SK-N-SH (cell line): Measurements from ENCODE around the gene ANKRD52. TPM values are rescaled to one million over a fixed set of nuclear protein-coding genes. Genes with fewer than 3 reads are reported as not detected.

Source experiments
- CTCF ChIA-PET: fragments of 300-600, 350-600 bp; formaldehyde crosslinking; extraction: SDS; loops from one replicate; lab custom pipeline; 2021; lab: Yijun Ruan, JAX
- POLR2A ChIA-PET: fragments of 350-600 bp; sonication (Branson Sonifier 250); formaldehyde crosslinking; extraction: SDS; loops from one replicate; lab custom pipeline; 2020; ENCODE audit warnings: antibody characterized with exemption, inconsistent platforms; lab: Yijun Ruan, JAX
- DNase-seq: peaks from one replicate; pipeline ENCODE4 v3.0.0; 2012
- H2AFZ ChIP-seq: fragments of 200-600 bp; sonication (generic); 2 replicates; pipeline ENCODE4 v1.8.1; 2016; ENCODE audit warnings: antibody characterized with exemption, mild to moderate bottlenecking, low read depth
- H3F3A ChIP-seq: fragments of 200-600 bp; sonication (generic); replicated peaks from 2 replicates; pipeline ENCODE3; 2016; ENCODE audit warnings: antibody characterized with exemption, mild to moderate bottlenecking; ENCODE audit not compliant: insufficient read depth
- H3K27ac ChIP-seq, 2 experiments: fragments of 200-500 bp in 1 of 2; fragments of 200-600 bp in 1 of 2; sonication (Bioruptor generic) in 1 of 2; sonication (generic), shearing (Covaris generic) in 1 of 2; 2 replicates each; pipeline versions ENCODE4 v1.5.1 to v1.6.1; 2014 to 2016; ENCODE audit warnings: low read depth in 2 of 2, inconsistent platforms in 1 of 2, low read length in 1 of 2, mild to moderate bottlenecking in 1 of 2, mixed read lengths in 1 of 2
- H3K27me3 ChIP-seq: fragments of 200-600 bp; sonication (generic), shearing (Covaris generic); 2 replicates; pipeline ENCODE4 v1.6.1; 2016; ENCODE audit warnings: mixed run types; ENCODE audit not compliant: insufficient read depth
- H3K36me3 ChIP-seq, 2 experiments: fragments of 200-500 bp in 1 of 2; fragments of 200-600 bp in 1 of 2; sonication (Bioruptor generic) in 1 of 2; sonication (generic) in 1 of 2; replicated peaks in 1 of 2; 2 replicates each; pipeline versions ENCODE3 to v1.5.1; 2014 to 2016; ENCODE audit warnings: low read length in 1 of 2, mild to moderate bottlenecking in 1 of 2; ENCODE audit not compliant: insufficient read depth in 2 of 2, control insufficient read depth in 1 of 2
- H3K4me1 ChIP-seq, 2 experiments: fragments of 200-500 bp in 1 of 2; fragments of 200-600 bp in 1 of 2; sonication (Bioruptor generic) in 1 of 2; sonication (generic), shearing (Covaris generic) in 1 of 2; 2 replicates each; pipeline versions ENCODE4 v1.5.1 to v1.6.1; 2014 to 2016; ENCODE audit warnings: low read depth in 1 of 2, low read length in 1 of 2, mixed run types in 1 of 2; ENCODE audit not compliant: insufficient read depth in 2 of 2, control insufficient read depth in 1 of 2
- H3K4me2 ChIP-seq: fragments of 200-600 bp; sonication (generic), shearing (Covaris generic); 2 replicates; pipeline ENCODE4 v1.6.1; 2017; ENCODE audit warnings: mixed run types
- H3K4me3 ChIP-seq, 2 experiments: fragments of 200-500 bp in 1 of 2; fragments of 200-600 bp in 1 of 2; sonication (Bioruptor generic) in 1 of 2; sonication (generic), shearing (Covaris generic) in 1 of 2; 2 replicates each; pipeline versions ENCODE4 v1.5.1 to v1.8.1; 2014 to 2016; ENCODE audit warnings: low read depth in 2 of 2, inconsistent platforms in 1 of 2, low read length in 1 of 2, mild to moderate bottlenecking in 1 of 2, mixed read lengths in 1 of 2, moderate library complexity in 1 of 2
- H3K79me2 ChIP-seq: fragments of 200-600 bp; sonication (generic); 2 replicates; pipeline ENCODE4 v1.8.1; 2017; ENCODE audit warnings: mild to moderate bottlenecking; ENCODE audit not compliant: insufficient read depth
- H3K9ac ChIP-seq: fragments of 200-600 bp; sonication (generic); 2 replicates; pipeline ENCODE4 v1.6.1; 2017; ENCODE audit warnings: mixed run types
- H3K9me2 ChIP-seq: fragments of 200-600 bp; sonication (generic); 2 replicates; pipeline ENCODE4 v1.6.1; 2017; ENCODE audit warnings: mixed run types
- H3K9me3 ChIP-seq: fragments of 200-600 bp; sonication (generic); 2 replicates; pipeline ENCODE4 v1.6.1; 2017; ENCODE audit warnings: mixed run types, mild to moderate bottlenecking, moderate library complexity
- H4K20me1 ChIP-seq: fragments of 200-600 bp; sonication (generic); 2 replicates; pipeline ENCODE4 v1.6.1; 2017; ENCODE audit warnings: mild to moderate bottlenecking, mixed run types; ENCODE audit not compliant: insufficient read depth
- CHD2 ChIP-seq: fragments of 150-350 bp; IDR thresholded peaks from 2 replicates; pipeline ENCODE4 v1.6.1; 2018; ENCODE audit warnings: low read length; ENCODE audit not compliant: partially characterized antibody
- EP300 ChIP-seq, 2 experiments: IDR thresholded peaks; 2 replicates each; pipeline versions ENCODE4 v1.4.0 to v1.6.1; 2012; ENCODE audit warnings: borderline replicate concordance in 1 of 2, low read depth in 1 of 2, low read length in 1 of 2
- FOSL2 ChIP-seq: IDR thresholded peaks from 2 replicates; pipeline ENCODE4 v1.4.0; 2012; ENCODE audit warnings: low read depth, mild to moderate bottlenecking, moderate library complexity, borderline replicate concordance
- GATA2 ChIP-seq: sonication (generic); formaldehyde crosslinking; IDR thresholded peaks from 2 replicates; pipeline ENCODE4 v1.5.0; 2020; ENCODE audit warnings: mild to moderate bottlenecking, missing genetic modification reagents
- JUND ChIP-seq: IDR thresholded peaks from 2 replicates; pipeline ENCODE4 v1.4.0; 2012
- MEF2A ChIP-seq: IDR thresholded peaks from 2 replicates; pipeline ENCODE4 v1.4.0; 2012; ENCODE audit warnings: low read depth, borderline replicate concordance
- MXI1 ChIP-seq: IDR thresholded peaks from 2 replicates; pipeline ENCODE4 v1.6.1; 2012; ENCODE audit warnings: mild to moderate bottlenecking, low read depth, low read length, improper control_type of control experiment
- POLR2AphosphoS5 ChIP-seq: IDR thresholded peaks from 2 replicates; pipeline ENCODE4 v1.6.1; 2012; ENCODE audit warnings: low read depth, low read length
- RAD21 ChIP-seq: IDR thresholded peaks from 2 replicates; pipeline ENCODE4 v1.6.1; 2012; ENCODE audit warnings: mild to moderate bottlenecking, low read length
- SIN3A ChIP-seq: IDR thresholded peaks from 2 replicates; pipeline ENCODE4 v1.6.1; 2012; ENCODE audit warnings: low read depth, mild to moderate bottlenecking, low read length, moderate library complexity, borderline replicate concordance
- SMC3 ChIP-seq: IDR thresholded peaks from 2 replicates; pipeline ENCODE4 v1.6.1; 2012; ENCODE audit warnings: low read depth, low read length, improper control_type of control experiment
- USF1 ChIP-seq: IDR thresholded peaks from 2 replicates; pipeline ENCODE4 v1.4.0; 2012; ENCODE audit warnings: low read depth, borderline replicate concordance
- YY1 ChIP-seq: IDR thresholded peaks from 2 replicates; pipeline ENCODE4 v1.4.0; 2012; ENCODE audit warnings: low read depth, mild to moderate bottlenecking
- ZBTB33 ChIP-seq: IDR thresholded peaks from 2 replicates; pipeline ENCODE4 v1.4.0; 2012; ENCODE audit warnings: low read depth, borderline replicate concordance
- WGBS: methylation state at CpG from one replicate; pipeline ENCODE4 v1.1.6; 2017; ENCODE audit warnings: low lambda C conversion rate; 5-methylcytosine and 5-hydroxymethylcytosine counted together
- polyA plus RNA-seq, 3 experiments: library from polyadenylated mRNA; depleted of rRNA; stranded (reverse); fragments of >200 nt; gene quantifications; 2 replicates each; pipeline ENCODE4 v1.2.3, GENCODE V29; 2012
- TF ChIP-seq, protein P1 (sequence below): IDR thresholded peaks from 2 replicates; pipeline ENCODE4 v1.4.0; 2012; ENCODE audit warnings: low read depth

Gene ANKRD52
- polyA plus RNA-seq, 1 of the 3 experiments (the other 2 are of a cell fraction), result 23.4 TPM

DNA sequence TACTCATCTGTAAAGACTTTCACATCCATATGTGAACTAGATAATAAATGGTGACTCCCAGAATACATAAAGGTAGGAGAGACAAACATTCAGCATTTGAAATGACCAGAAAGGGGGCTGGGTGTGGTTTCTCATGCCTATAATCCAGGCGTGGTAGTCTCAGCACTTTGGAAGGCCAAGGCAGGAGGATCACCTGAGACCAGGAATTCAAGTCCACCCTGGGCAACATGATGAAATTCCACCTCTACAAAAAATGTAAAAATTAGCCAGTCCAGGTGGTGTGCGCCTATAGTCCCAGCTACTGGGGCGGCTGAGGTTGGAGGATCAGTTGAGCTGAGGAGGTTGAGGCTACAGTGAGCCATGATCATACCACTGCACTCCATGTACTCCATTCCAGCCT lies 46.1 kb upstream of the ANKRD52 start:
- Histone ChIP-seq H2AFZ (no peak overlapping the region), H3K27ac (no peak overlapping the region), H3K4me2 (no peak overlapping the region), H3K27me3 (no peaks in the 10 kb centered on the region), H3K9me3 (no peaks in the 10 kb centered on the region), H3K4me1 (peaks cover 7% of the 10 kb centered on the region in 2 experiments; a peak in 2 of 4 replicates), H4K20me1 (no peaks in the 10 kb centered on the region), H3K79me2 (peaks cover 25% of the 10 kb centered on the region), H3K36me3 (peaks cover 6 to 29% of the 10 kb centered on the region in 2 experiments), H3K9me2 (no peaks in the 10 kb centered on the region), H3F3A (peaks cover 32% of the 10 kb centered on the region), H3K9ac (no peak overlapping the region), H3K4me3 (no peak overlapping the region)
- POLR2A ChIA-PET, result no interaction called here
- no peak for TF ChIP-seq ZBTB33
- TF ChIP-seq USF1, result no peak
- no peak for TF ChIP-seq JUND
- TF ChIP-seq POLR2AphosphoS5, result no peak
- TF ChIP-seq MEF2A, result no peak
- TF ChIP-seq, protein P1, sequence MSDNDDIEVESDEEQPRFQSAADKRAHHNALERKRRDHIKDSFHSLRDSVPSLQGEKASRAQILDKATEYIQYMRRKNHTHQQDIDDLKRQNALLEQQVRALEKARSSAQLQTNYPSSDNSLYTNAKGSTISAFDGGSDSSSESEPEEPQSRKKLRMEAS, result no peak
- TF ChIP-seq MXI1, result no peak
- no peak for TF ChIP-seq EP300 (IDR thresholded peaks at IDR 0.05; ENCODE audit: borderline replicate concordance in 1 of 2, low read depth in 1 of 2, low read length in 1 of 2)
- no peak for TF ChIP-seq CHD2
- TF ChIP-seq SIN3A, result no peak
- TF ChIP-seq SMC3, result no peak
- CTCF ChIA-PET, result interaction anchor here (0.8 kb wide), 1 partner anchor 160 kb away, joined by 3 read pairs; no protein-coding TSS in a partner anchor
- no peak for DNase-seq
- 94% methylated on average over 2 of the region's 3 CpGs for WGBS

GRCh38 chr12:56300644-56301464 lies 42.7 kb upstream of the ANKRD52 start:
- POLR2A ChIA-PET, result interaction anchor here (1.0 to 1.7 kb wide), 2 partner anchors 34 to 327 kb away, joined by 3 to 4 read pairs; partner anchors contain the start of genes COQ10A and RAB5B
- Histone ChIP-seq H3K27me3 (no peaks in the 10 kb centered on the region), H3K79me2 (peaks cover 55% of the 10 kb centered on the region), H3K9ac (peak overlapping the region; percentile 73), H3K9me2 (no peaks in the 10 kb centered on the region), H3K4me2 (peak overlapping the region; percentile 87), H3K9me3 (no peaks in the 10 kb centered on the region), H3K4me3 (peak overlapping the region; percentile 78 to 92), H3F3A (peaks cover 34% of the 10 kb centered on the region), H3K4me1 (peaks cover 14 to 27% of the 10 kb centered on the region in 2 experiments; a peak in 2 of 4 replicates), H3K27ac (peak overlapping the region; percentile 82 to 85), H2AFZ (peak overlapping the region; percentile 83; the same call in 1 of the 2 replicates), H3K36me3 (peaks cover 4 to 28% of the 10 kb centered on the region in 2 experiments), H4K20me1 (peaks cover 33% of the 10 kb centered on the region)
- CTCF ChIA-PET, result interaction anchor here (0.9 kb wide), 1 partner anchor 14 kb away, joined by 3 read pairs; no protein-coding TSS in a partner anchor
- no peak for DNase-seq
- TF ChIP-seq YY1 (peak; percentile 7; the same call in 1 of the 2 replicates), RAD21 (no peak), GATA2 (CRISPR knock-in tag) (0 out of 2 replicates have a peak, but pooled peaks have one; percentile 14), FOSL2 (no peak)
- WGBS, result 52% methylated on average over 21 of the region's 21 CpGs
